ENCODE data around the gene DTNBP1. TPM values are rescaled to one million over a fixed set of nuclear protein-coding genes. Genes with fewer than 3 reads are reported as not detected.

Gene DTNBP1
- total RNA-seq, 2 donors from 2014 or later = 9.0 to 14.1 TPM

DNA sequence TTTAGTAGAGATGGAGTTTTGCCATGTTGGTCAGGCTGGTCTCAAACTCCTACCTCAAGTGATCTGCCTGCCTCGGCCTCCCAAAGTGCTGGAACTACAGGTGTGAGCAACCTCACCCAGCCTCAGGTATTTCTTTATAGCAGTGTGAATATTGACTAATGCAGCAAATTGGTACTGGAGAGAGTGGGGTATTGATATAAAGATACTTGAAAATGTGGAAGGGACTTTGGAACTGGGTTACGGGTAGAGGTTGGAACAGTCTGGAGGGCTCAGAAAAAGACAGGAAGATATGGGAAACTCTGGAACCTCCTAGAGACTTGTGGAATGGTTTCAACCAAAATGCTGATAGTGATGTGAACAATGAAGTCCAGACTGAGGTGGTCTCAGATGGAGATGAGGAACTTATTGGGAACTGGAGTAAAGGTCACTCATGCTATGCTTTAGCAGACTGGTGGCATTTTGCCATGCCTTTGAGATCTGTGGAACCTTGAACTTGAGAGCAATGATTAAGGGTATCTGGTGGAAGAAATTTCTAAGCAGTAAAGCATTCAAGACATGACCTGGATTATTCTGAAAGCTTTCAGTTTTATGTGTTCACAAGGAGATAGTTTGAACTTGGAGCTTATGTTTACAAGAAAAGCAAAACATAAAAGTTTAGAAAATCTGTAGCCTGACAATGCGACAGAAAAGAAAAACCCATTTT is 127.2 kb downstream of the DTNBP1 start:
- no peak for TF ChIP-seq POLR2A (IDR thresholded peaks at IDR 0.05)
- no peak for TF ChIP-seq POLR2AphosphoS5 (IDR thresholded peaks at IDR 0.05)
- TF ChIP-seq, protein P1, sequence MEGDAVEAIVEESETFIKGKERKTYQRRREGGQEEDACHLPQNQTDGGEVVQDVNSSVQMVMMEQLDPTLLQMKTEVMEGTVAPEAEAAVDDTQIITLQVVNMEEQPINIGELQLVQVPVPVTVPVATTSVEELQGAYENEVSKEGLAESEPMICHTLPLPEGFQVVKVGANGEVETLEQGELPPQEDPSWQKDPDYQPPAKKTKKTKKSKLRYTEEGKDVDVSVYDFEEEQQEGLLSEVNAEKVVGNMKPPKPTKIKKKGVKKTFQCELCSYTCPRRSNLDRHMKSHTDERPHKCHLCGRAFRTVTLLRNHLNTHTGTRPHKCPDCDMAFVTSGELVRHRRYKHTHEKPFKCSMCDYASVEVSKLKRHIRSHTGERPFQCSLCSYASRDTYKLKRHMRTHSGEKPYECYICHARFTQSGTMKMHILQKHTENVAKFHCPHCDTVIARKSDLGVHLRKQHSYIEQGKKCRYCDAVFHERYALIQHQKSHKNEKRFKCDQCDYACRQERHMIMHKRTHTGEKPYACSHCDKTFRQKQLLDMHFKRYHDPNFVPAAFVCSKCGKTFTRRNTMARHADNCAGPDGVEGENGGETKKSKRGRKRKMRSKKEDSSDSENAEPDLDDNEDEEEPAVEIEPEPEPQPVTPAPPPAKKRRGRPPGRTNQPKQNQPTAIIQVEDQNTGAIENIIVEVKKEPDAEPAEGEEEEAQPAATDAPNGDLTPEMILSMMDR (IDR thresholded peaks at IDR 0.05) = no peak
- intact Hi-C loops (cut with DNase I) = no loop called here
- Histone ChIP-seq H3K27ac (no peak overlapping the region), H3K36me3 (no peaks in the 10 kb centered on the region), H3K27me3 (replicated peaks; ENCODE audit: insufficient read depth) (no peaks in the 10 kb centered on the region), H3K9me3 (no peaks in the 10 kb centered on the region), H3K4me3 (no peak overlapping the region), H3K4me1 (replicated peaks) (no peaks in the 10 kb centered on the region)
- WGBS = 93% methylated on average over 3 of the region's 3 CpGs
- DNase-seq (ENCODE audit: low spot score) = no peak

DNA sequence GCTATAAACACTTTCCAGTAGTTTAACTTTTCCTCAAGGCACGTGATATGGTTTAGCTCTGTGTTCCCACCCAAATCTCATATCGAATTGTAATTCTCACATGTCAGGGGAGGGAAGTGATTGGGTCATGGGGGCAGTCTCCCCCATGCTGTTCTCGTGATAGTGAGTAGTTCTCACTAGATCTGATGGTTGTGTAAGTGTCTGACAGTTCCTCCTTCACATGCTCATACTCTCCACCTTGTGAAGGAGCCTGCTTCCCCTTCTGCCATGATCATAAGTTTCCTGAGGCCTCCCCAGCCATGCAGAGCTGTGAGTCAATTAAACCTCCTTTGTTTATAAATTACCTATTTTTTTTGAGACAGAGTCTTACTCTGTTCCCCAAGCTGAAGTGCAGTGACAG is 127.9 kb downstream of the DTNBP1 start:
- Histone ChIP-seq H3K4me3 (no peak overlapping the region), H3K36me3 (no peaks in the 10 kb centered on the region), H3K9me3 (no peaks in the 10 kb centered on the region), H3K4me1 (replicated peaks) (no peaks in the 10 kb centered on the region), H3K27ac (no peak overlapping the region), H3K27me3 (replicated peaks; ENCODE audit: insufficient read depth) (no peaks in the 10 kb centered on the region)
- 90% methylated on average over 3 of the region's 3 CpGs for WGBS
- intact Hi-C loops (cut with DNase I) = no loop called here
- TF ChIP-seq, protein P1 (IDR thresholded peaks at IDR 0.05) = no peak
- no peak for TF ChIP-seq POLR2A (IDR thresholded peaks at IDR 0.05)
- TF ChIP-seq POLR2AphosphoS5 (IDR thresholded peaks at IDR 0.05) = no peak
- DNase-seq (ENCODE audit: low spot score) = no peak

DNA sequence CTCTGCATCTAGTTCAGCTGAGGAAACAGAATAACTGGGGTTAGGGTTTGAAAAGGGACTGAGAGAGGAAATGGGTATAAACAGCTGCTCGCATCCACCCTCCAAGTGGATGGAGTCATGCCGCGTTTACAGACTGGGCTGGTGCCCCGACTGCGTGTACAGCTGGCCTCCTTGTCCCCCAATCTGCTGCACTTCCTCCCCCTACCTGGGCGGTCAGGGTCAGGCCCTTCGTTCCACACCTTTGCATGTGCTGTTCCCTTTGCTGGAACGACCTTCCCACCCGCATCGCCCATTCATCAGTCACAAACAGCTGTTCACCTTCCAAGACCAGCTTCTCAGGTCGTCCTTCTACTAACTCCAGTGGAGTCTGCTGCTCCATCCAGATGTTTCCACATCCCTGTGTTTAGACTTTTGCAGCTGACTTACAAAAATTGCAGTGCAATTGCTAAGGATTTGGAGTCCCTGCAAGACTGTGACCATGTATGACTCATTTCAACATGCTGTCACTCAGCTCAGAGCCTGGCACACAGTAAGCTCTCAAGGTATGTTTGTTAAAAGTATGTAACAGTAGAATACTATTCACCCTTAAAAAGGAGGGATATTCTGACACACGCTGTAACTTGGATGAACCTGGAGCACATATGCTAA is 129.3 kb downstream of the DTNBP1 start:
- intact Hi-C loops (cut with DNase I) = no loop called here
- TF ChIP-seq POLR2A (IDR thresholded peaks at IDR 0.05) (no peak), POLR2AphosphoS5 (IDR thresholded peaks at IDR 0.05) (no peak)
- TF ChIP-seq, protein P1 (IDR thresholded peaks at IDR 0.05) = no peak

DNA sequence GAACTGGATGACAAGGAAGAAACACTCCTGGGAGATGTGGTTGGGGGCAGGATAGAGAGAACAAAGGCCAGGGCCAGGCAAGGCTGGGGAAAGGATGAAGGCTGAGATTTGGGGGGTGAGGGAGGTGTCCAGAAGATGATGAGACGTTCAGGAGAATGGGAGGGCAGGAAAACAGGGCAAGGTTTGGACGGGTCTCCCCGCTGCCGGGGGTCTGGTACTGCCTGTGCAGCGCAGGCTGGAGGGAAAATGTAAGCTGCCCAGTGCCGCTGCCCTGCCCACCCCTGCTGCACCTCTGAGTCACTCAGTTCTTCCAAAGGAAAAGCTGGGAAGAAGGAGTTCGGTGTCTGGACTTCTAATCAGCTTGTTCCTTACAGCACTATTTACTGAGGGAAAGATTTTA is 130.9 kb downstream of the DTNBP1 start:
- Histone ChIP-seq H3K27ac (no peak overlapping the region), H3K27me3 (replicated peaks; ENCODE audit: insufficient read depth) (no peaks in the 10 kb centered on the region), H3K36me3 (no peaks in the 10 kb centered on the region), H3K4me3 (no peak overlapping the region), H3K4me1 (replicated peaks) (no peaks in the 10 kb centered on the region), H3K9me3 (no peaks in the 10 kb centered on the region)
- DNase-seq (ENCODE audit: low spot score) = no peak
- TF ChIP-seq, protein P1 (IDR thresholded peaks at IDR 0.05) = no peak
- 96% methylated on average over 7 of the region's 7 CpGs for WGBS
- intact Hi-C loops (cut with DNase I) = no loop called here

More for the DNA sequence above, 129.3 kb downstream of the DTNBP1 start:
- H3K27me3 ChIP-seq (replicated peaks; ENCODE audit: insufficient read depth) = no peaks in the 10 kb centered on the region
- 93% methylated on average over 12 of the region's 12 CpGs for WGBS
- H3K4me1 ChIP-seq (replicated peaks) = no peaks in the 10 kb centered on the region
- no peaks in the 10 kb centered on the region for H3K36me3 ChIP-seq
- no peak overlapping the region for H3K27ac ChIP-seq
- no peaks in the 10 kb centered on the region for H3K9me3 ChIP-seq
- no peak overlapping the region for H3K4me3 ChIP-seq
- DNase-seq (ENCODE audit: low spot score) = no peak

DNA sequence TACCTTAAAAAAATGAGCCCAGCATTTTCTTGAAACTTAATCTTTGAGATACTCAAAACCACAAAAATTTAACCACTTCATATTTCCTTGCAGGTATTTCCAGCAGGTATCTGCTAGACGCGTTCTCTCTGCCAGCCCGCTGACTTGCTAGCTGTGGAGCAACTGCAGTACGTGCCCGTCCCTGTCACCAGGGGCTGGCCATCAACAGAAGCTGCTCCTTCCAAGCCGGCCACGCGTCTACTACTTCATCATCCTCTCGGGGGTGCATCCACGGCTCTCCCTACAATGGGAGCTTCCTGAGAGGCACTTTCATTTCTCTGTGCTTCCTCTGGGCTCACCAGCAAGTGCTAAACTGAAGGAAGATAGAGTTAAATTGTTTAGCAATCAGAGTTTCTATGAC is 132.4 kb downstream of the DTNBP1 start:
- Histone ChIP-seq H3K36me3 (no peaks in the 10 kb centered on the region), H3K4me3 (no peak overlapping the region), H3K9me3 (no peaks in the 10 kb centered on the region), H3K4me1 (replicated peaks) (no peaks in the 10 kb centered on the region), H3K27me3 (replicated peaks; ENCODE audit: insufficient read depth) (no peaks in the 10 kb centered on the region), H3K27ac (no peak overlapping the region)
- intact Hi-C loops (cut with DNase I) = no loop called here
- WGBS = 84% methylated on average over 10 of the region's 10 CpGs
- no peak for DNase-seq (ENCODE audit: low spot score)
- TF ChIP-seq POLR2AphosphoS5 (IDR thresholded peaks at IDR 0.05) (no peak), POLR2A (IDR thresholded peaks at IDR 0.05) (no peak)
- TF ChIP-seq, protein P1 (IDR thresholded peaks at IDR 0.05) = no peak

Measured in prostate gland (tissue), 2 donors.